Progenitor cell of endocrine pancreas (in vitro differentiated cells): Measurements from ENCODE around the gene MEGF10. TPM values are rescaled to one million over a fixed set of nuclear protein-coding genes. Genes with fewer than 3 reads are reported as not detected.

Source experiments
- DNase-seq: peaks from one replicate; pipeline ENCODE4 v3.0.0; 2021; ENCODE audit warnings: low spot score; ENCODE audit not compliant: unreplicated experiment
- H3K27ac Mint-ChIP-seq: 2 replicates; pipeline ENCODE4 v1.8.0; 2021; ENCODE audit warnings: mild to moderate bottlenecking, moderate library complexity, mixed read lengths
- H3K27me3 Mint-ChIP-seq: 2 replicates; pipeline ENCODE4 v1.8.0; 2021; ENCODE audit warnings: mixed read lengths
- H3K36me3 Mint-ChIP-seq: 2 replicates; pipeline ENCODE4 v1.8.0; 2022; ENCODE audit warnings: mixed read lengths; ENCODE audit not compliant: insufficient read depth
- H3K4me1 Mint-ChIP-seq: 2 replicates; pipeline ENCODE4 v1.8.0; 2021; ENCODE audit warnings: low read depth, mixed read lengths
- H3K4me3 Mint-ChIP-seq: 2 replicates; pipeline ENCODE4 v1.8.0; 2021; ENCODE audit warnings: low read depth, mild to moderate bottlenecking, moderate library complexity, mixed read lengths
- H3K9me3 Mint-ChIP-seq: 2 replicates; pipeline ENCODE4 v1.8.0; 2021; ENCODE audit warnings: low read depth, mixed read lengths
- CTCF ChIP-seq: fragments of 200-600 bp; sonication (generic); IDR thresholded peaks from one replicate; pipeline ENCODE4 v1.5.0; 2021; ENCODE audit warnings: antibody characterized with exemption, mild to moderate bottlenecking; ENCODE audit not compliant: unreplicated experiment
- total RNA-seq: library from RNA; stranded (reverse); gene quantifications from 2 replicates; pipeline ENCODE4 v1.2.1, GENCODE V29; 2021

Gene MEGF10
- total RNA-seq, 1 donor from 2014 or later = 12.5 TPM

GRCh38 chr5:127367946-127368465 lies 77.4 kb downstream of the MEGF10 start:
- Mint-ChIP-seq H3K4me3 (no peak overlapping the region), H3K4me1 (peaks cover 2% of the 10 kb centered on the region), H3K27me3 (peaks cover 5% of the 10 kb centered on the region), H3K9me3 (no peaks in the 10 kb centered on the region), H3K36me3 (no peaks in the 10 kb centered on the region), H3K27ac (no peak overlapping the region)
- no peak for TF ChIP-seq CTCF
- no peak for DNase-seq

- DNase-seq = no peak
- H3K27ac Mint-ChIP-seq = no peak overlapping the region
- TF ChIP-seq CTCF = no peak
- H3K27me3 Mint-ChIP-seq = peaks cover 5% of the 10 kb centered on the region
- H3K4me3 Mint-ChIP-seq = no peak overlapping the region
- H3K9me3 Mint-ChIP-seq = no peaks in the 10 kb centered on the region
- H3K4me1 Mint-ChIP-seq = peaks cover 4% of the 10 kb centered on the region
- H3K36me3 Mint-ChIP-seq = no peaks in the 10 kb centered on the region
These were observed 79.2 kb downstream of the MEGF10 start for GRCh38 chr5:127369796-127370195.

- Mint-ChIP-seq H3K4me1 (peaks cover 8% of the 10 kb centered on the region), H3K27me3 (peaks cover 5% of the 10 kb centered on the region), H3K36me3 (no peaks in the 10 kb centered on the region), H3K27ac (no peak overlapping the region), H3K4me3 (no peak overlapping the region), H3K9me3 (no peaks in the 10 kb centered on the region)
- no peak for TF ChIP-seq CTCF
- no peak for DNase-seq
These were observed 80.0 kb downstream of the MEGF10 start for GRCh38 chr5:127370631-127371030.

GRCh38 chr5:127373858-127374491 lies 83.4 kb downstream of the MEGF10 start:
- Mint-ChIP-seq H3K9me3 (no peaks in the 10 kb centered on the region), H3K4me3 (no peak overlapping the region), H3K4me1 (peaks cover 10% of the 10 kb centered on the region), H3K27ac (no peak overlapping the region), H3K36me3 (no peaks in the 10 kb centered on the region), H3K27me3 (peaks cover 3% of the 10 kb centered on the region)
- TF ChIP-seq CTCF = peak; percentile 35
- DNase-seq = no peak

GRCh38 chr5:127375124-127375523 lies 84.5 kb downstream of the MEGF10 start:
- DNase-seq = no peak
- Mint-ChIP-seq H3K9me3 (no peaks in the 10 kb centered on the region), H3K4me1 (peaks cover 11% of the 10 kb centered on the region), H3K36me3 (no peaks in the 10 kb centered on the region), H3K27ac (peak overlapping the region; percentile 53), H3K4me3 (no peak overlapping the region), H3K27me3 (peaks cover 3% of the 10 kb centered on the region)
- TF ChIP-seq CTCF = no peak
